ENCODE results near the gene PPP1R36.

- TF ChIP-seq CTCF (IDR thresholded peaks at IDR 0.05) (no peak), EP300 (IDR thresholded peaks at IDR 0.05) (no peak), POLR2AphosphoS5 (IDR thresholded peaks at IDR 0.05) (no peak), POLR2A (IDR thresholded peaks at IDR 0.05) (no peak)
These were observed 55.1 kb downstream of the PPP1R36 start for GRCh38 chr14:64604881-64605280.
